GM18907 (cell line): ENCODE results near the gene TTC21A.
A peak's percentile ranks its signal among the peaks of the same experiment; 100 is the strongest.

Experiments
- ATAC-seq: cut with Tn5 transposase; IDR thresholded peaks from one replicate; pipeline ENCODE4 v1.9.1; 2021; ENCODE audit warnings: mild to moderate bottlenecking, moderate library complexity; ENCODE audit not compliant: unreplicated experiment

TTC21A gene

GRCh38 chr3:39115870-39116269, 8.4 kb downstream of the TTC21A start:
- ATAC-seq: no peak

DNA sequence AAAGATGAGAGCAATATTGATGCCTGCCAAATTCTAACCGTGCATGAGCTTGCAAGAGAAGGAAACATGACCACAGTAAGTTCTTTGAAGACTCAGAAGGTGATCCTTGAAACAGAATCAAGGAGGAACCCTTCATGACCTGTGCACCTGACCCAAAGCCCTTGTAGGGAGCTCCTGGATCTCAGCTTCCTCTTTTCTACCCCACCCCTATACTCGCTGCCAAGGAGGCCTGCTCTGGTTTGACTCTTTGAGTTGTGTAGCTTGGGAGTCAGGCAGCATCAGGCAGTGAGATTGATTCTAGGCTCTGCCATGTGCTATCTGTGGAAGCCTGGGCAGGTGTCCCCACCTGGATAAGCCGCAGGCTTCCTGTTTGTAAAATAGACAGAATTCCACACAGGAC, 10.6 kb downstream of the TTC21A start:
- ATAC-seq: no peak

GRCh38 chr3:39118931-39119660, 11.6 kb downstream of the TTC21A start:
- ATAC-seq: no peak

GRCh38 chr3:39121621-39122020, 14.1 kb downstream of the TTC21A start:
- ATAC-seq: no peak

DNA sequence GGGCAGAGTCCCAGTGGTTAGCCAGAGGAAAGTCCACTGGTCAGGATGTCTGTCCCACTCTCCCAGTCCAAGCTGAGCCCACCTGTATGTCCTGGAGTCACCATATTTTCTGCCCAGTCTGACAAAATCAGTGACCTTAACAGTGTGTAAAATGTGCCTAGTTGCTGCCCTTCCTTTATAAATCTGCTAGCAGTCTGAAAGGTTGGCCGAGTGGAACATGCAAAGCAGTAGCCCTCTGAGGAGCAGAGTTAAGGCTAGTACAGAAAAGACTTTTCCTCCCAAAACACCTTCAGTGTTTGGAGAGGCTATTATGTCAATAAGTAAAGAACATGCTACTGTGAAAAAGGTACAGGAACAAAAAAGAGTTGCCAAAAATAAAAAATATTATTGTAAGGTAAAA, 15.3 kb downstream of the TTC21A start:
- peak; percentile 54 for ATAC-seq

GRCh38 chr3:39124876-39125840, 17.7 kb downstream of the TTC21A start:
- no peak for ATAC-seq

- no peak for ATAC-seq
Measured at GRCh38 chr3:39125841-39126500, 18.5 kb downstream of the TTC21A start.

- no peak for ATAC-seq
Measured at GRCh38 chr3:39126532-39127071, 19.1 kb downstream of the TTC21A start.

- no peak for ATAC-seq
Measured at GRCh38 chr3:39127269-39127907, 19.9 kb downstream of the TTC21A start.

GRCh38 chr3:39127908-39128304, 20.4 kb downstream of the TTC21A start:
- ATAC-seq: no peak

DNA sequence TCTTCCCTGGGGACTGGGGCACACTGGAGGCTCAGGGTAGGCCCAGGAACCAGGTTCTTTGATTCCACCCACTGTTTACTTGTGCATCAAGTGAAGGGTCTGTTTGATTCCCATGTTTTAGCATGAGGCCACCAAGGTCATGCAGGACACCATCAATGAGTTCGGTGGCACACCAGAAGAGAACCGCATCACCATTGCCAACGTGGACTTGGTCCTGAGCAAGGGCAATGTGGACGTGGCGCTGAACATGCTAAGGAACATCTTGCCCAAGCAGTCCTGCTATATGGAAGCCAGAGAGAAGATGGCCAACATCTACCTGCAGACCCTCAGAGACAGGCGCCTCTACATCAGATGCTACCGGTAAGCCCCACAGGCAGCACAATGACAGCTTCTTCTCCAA, 21.5 kb downstream of the TTC21A start:
- ATAC-seq: no peak

DNA sequence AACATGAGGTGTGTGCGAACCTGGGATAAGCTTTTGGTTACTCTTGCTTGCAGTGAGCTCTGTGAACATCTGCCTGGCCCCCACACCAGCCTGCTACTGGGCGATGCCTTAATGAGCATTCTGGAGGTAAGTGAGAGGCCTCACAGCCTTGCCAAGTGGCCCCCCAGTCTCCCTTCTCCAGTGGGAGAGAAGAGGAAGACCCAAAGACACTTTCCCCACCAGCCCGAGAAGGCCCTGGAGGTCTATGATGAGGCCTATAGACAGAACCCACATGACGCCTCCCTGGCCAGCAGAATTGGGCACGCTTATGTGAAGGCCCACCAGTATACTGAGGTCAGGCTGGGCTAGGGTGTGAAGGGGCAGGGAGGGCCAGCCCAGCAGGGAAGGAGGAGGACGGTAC, 22.5 kb downstream of the TTC21A start:
- ATAC-seq: no peak

DNA sequence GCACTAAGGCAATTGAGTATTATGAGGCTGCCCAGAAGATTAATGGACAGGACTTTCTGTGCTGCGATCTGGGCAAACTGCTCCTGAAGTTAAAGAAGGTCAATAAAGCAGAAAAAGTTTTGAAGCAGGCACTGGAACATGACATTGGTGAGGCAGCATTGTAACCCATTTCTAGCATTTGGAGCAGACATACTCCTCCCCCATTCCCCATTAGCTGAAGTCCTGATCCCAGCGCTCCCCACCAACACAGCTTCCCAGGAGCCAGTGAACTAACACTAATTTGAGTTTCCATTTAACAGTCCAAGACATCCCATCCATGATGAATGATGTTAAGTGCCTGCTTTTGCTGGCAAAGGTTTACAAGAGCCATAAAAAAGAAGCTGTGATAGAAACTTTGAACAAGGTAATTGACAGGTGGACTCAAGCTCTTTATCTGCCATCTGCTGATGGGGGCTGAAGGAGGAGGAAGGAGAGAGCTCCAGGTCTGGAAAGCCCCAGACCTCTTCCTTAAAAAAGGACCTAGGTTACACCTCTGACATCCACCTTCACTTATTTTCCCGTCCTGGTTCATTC, 23.3 kb downstream of the TTC21A start:
- ATAC-seq: no peak

DNA sequence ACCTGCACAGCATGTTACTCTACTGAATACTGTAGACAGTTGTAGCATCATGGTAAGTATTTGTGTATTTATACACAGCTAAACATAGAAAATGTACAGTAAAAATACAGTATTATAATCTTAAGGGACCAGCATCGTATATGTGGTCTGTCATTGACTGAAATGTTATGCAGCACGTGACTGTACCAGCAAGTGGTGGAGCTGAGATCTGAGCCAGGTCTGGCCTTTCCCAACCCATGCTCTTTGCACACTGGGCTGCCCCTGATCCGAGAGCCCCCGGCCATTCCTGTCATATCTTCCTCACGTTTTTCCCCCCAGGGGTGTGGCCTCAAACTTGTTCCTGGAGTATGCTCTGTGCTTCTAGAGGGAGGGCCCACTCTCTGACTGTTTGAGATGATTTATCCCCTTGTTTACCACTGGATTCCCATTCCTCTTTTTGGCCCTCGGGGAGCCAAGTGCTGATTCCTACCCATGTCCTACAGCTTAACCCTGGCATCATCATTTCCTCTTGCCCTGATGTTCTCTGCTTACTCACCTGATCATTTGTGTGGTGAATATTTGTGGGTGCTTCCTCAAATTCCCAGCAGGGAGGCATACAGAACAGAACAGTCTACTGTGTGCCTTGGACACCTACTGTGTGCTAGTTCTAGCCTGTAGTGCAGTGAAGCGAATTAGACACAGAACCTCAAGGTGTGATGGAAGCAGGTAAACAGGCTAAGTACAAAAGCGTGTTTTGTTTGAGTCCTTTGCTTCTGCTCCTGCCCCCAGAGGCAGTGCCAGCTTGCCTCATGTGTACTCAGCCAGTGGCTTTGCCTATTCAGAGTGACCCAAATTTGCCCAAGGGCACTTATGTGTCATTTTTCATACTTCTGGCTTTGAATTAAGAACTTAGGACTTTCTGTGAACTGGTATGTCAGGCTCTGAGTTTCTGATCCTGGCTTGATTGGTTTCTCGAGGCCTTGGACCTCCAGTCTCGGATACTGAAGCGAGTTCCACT, 24.9 kb downstream of the TTC21A start:
- no peak for ATAC-seq

DNA sequence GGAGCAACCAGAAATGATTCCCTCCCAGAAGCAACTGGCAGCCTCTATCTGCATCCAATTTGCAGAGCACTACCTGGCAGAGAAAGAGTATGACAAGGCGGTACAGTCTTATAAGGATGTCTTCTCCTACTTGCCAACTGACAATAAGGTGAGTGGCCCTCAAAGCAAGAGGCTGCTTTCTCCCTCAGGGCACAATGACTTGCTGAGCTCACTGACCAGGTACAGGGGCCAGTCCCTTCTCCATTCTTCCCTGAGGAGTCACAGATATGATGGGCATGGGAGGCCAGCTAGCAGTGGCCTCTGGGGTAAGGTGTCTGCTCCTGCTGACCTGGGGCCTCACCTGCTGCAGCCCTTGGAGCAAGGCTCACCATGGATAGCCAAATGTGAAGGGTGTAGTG, 25.6 kb downstream of the TTC21A start:
- no peak for ATAC-seq

DNA sequence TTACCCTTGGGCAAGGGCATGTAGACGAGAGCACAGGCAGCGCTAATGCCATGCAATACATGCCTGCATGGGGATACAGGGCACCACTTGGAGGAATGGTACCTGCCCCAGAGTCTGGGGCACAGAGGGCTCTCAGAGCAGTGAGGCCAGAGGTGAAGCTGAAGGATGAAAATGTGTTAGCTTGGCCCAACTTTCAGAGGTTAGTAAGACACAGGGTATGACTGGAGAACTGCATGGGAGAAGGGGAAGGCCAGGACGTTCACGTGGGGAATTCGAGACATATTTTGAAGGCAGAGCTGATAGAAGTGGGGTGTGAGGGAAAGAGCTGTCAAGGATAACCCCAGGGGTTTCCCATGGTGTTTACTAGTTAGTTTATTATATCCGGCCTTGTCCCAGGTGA, 26.3 kb downstream of the TTC21A start:
- no peak for ATAC-seq

- ATAC-seq: no peak
Measured at GRCh38 chr3:39134305-39134704, 26.8 kb downstream of the TTC21A start.

GRCh38 chr3:39135170-39135805, 27.8 kb downstream of the TTC21A start:
- ATAC-seq: no peak
